GM18858 (cell line): Measurements from ENCODE around the gene WASF2.
"Not testable (repeated sequence)": the region's sequence is repeated elsewhere in the genome, so short reads cannot be mapped to it uniquely, and the experiment has no call there.

ENCODE experiments used
- ATAC-seq: cut with Tn5 transposase; IDR thresholded peaks from one replicate; pipeline ENCODE4 v1.9.1; 2021; ENCODE audit not compliant: unreplicated experiment

The WASF2 gene

GRCh38 chr1:27428316-27429028 lies 61.5 kb downstream of the WASF2 start:
- ATAC-seq, result no peak

GRCh38 chr1:27427816-27428315 lies 62.1 kb downstream of the WASF2 start:
- no peak for ATAC-seq

- ATAC-seq, result no peak
Measured at GRCh38 chr1:27427329-27427728, 62.6 kb downstream of the WASF2 start.

- ATAC-seq, result no peak
Measured at GRCh38 chr1:27423709-27424108, 66.3 kb downstream of the WASF2 start.

- ATAC-seq, result peak; percentile 63
Measured at GRCh38 chr1:27418326-27419185, 71.4 kb downstream of the WASF2 start.

GRCh38 chr1:27417713-27418112 lies 72.3 kb downstream of the WASF2 start:
- ATAC-seq, result no peak

GRCh38 chr1:27416387-27417111 lies 73.4 kb downstream of the WASF2 start:
- ATAC-seq, result no peak

- no peak for ATAC-seq
Measured at GRCh38 chr1:27414091-27414490, 75.9 kb downstream of the WASF2 start.

GRCh38 chr1:27413004-27413403 lies 77.0 kb downstream of the WASF2 start:
- ATAC-seq, result no peak

GRCh38 chr1:27412502-27412901 lies 77.5 kb downstream of the WASF2 start:
- no peak for ATAC-seq

GRCh38 chr1:27410709-27411108 lies 79.3 kb downstream of the WASF2 start:
- no peak for ATAC-seq

- ATAC-seq, result no peak
Measured at GRCh38 chr1:27409669-27410068, 80.3 kb downstream of the WASF2 start.

GRCh38 chr1:27408151-27408550 lies 81.8 kb downstream of the WASF2 start:
- ATAC-seq, result no peak

GRCh38 chr1:27406791-27407190 lies 83.2 kb downstream of the WASF2 start:
- not testable (repeated sequence) for ATAC-seq

- ATAC-seq, result no peak
Measured at GRCh38 chr1:27406362-27406680, 83.6 kb downstream of the WASF2 start.

- ATAC-seq, result not testable (repeated sequence)
Measured at GRCh38 chr1:27405598-27406361, 84.2 kb downstream of the WASF2 start.

- ATAC-seq, result no peak
Measured at GRCh38 chr1:27405074-27405473, 84.9 kb downstream of the WASF2 start.

- ATAC-seq, result no peak
Measured at GRCh38 chr1:27403931-27404330, 86.0 kb downstream of the WASF2 start.

- no peak for ATAC-seq
Measured at GRCh38 chr1:27403065-27403726, 86.8 kb downstream of the WASF2 start.

- no peak for ATAC-seq
Measured at GRCh38 chr1:27402349-27402754, 87.6 kb downstream of the WASF2 start.
